Measurements from ENCODE around the gene TUBD1. TPM values are rescaled to one million over a fixed set of nuclear protein-coding genes. Genes with fewer than 3 reads are reported as not detected.
"Not testable (repeated sequence)": the region's sequence is repeated elsewhere in the genome, so short reads cannot be mapped to it uniquely, and the experiment has no call there.

The TUBD1 gene
- total RNA-seq, 4 donors from 2014 or later: 3.6 to 17.1 (median 10.0) TPM

- 74 to 89% methylated on average over 2 of the region's 2 CpGs for WGBS, 2 donors (ENCODE audit: low coverage in 1 of 2)
- Histone ChIP-seq H3K27me3 (no peaks in the 10 kb centered on the region), H3K4me3 (no peak overlapping the region), H3K9me3 (no peaks in the 10 kb centered on the region), H3K27ac (no peak overlapping the region), H3K4me1 (no peaks in the 10 kb centered on the region), H3K36me3 (peaks cover 0 to 42% of the 10 kb centered on the region in 2 donors)
- no peak for ATAC-seq
- no peak for TF ChIP-seq POLR2A (IDR thresholded peaks at IDR 0.05)
- TF ChIP-seq CTCF (IDR thresholded peaks at IDR 0.05): peak; percentile 44 to 80 (median 64)
Observed at GRCh38 chr17:59859444-59860025, 33.2 kb downstream of the TUBD1 start.

GRCh38 chr17:59858932-59859331, 33.8 kb downstream of the TUBD1 start:
- 76 to 77% methylated on average over 3 of the region's 3 CpGs for WGBS, 2 donors (ENCODE audit: low coverage in 1 of 2)
- TF ChIP-seq POLR2AphosphoS5 (IDR thresholded peaks at IDR 0.05): no peak
- no peak for TF ChIP-seq EP300 (IDR thresholded peaks at IDR 0.05)
- TF ChIP-seq CTCF (IDR thresholded peaks at IDR 0.05): no peak
- no peak for TF ChIP-seq POLR2A (IDR thresholded peaks at IDR 0.05)
- H3K27ac ChIP-seq: no peak overlapping the region

GRCh38 chr17:59858167-59858816, 34.5 kb downstream of the TUBD1 start:
- WGBS, 2 donors (ENCODE audit: low coverage in 1 of 2): 87 to 88% methylated on average over 5 of the region's 5 CpGs
- no peak for TF ChIP-seq POLR2A (IDR thresholded peaks at IDR 0.05)
- TF ChIP-seq POLR2AphosphoS5 (IDR thresholded peaks at IDR 0.05): no peak
- TF ChIP-seq CTCF (IDR thresholded peaks at IDR 0.05): no peak
- TF ChIP-seq EP300 (IDR thresholded peaks at IDR 0.05): no peak
- H3K4me3 ChIP-seq: no peak overlapping the region
- no peaks in the 10 kb centered on the region for H3K27me3 ChIP-seq
- peaks cover 0 to 6% (median 3%) of the 10 kb centered on the region in 3 donors for H3K4me1 ChIP-seq
- no peaks in the 10 kb centered on the region for H3K9me3 ChIP-seq
- no peak for ATAC-seq
- H3K27ac ChIP-seq: no peak overlapping the region
- H3K36me3 ChIP-seq: peaks cover 0 to 29% of the 10 kb centered on the region in 2 donors

More at GRCh38 chr17:59858932-59859331, 33.8 kb downstream of the TUBD1 start:
- ATAC-seq: no peak
- no peak overlapping the region for H3K4me3 ChIP-seq
- H3K36me3 ChIP-seq: peaks cover 0 to 36% of the 10 kb centered on the region in 2 donors
- no peaks in the 10 kb centered on the region for H3K9me3 ChIP-seq
- H3K4me1 ChIP-seq: no peaks in the 10 kb centered on the region
- no peaks in the 10 kb centered on the region for H3K27me3 ChIP-seq

- ATAC-seq: no peak
- Histone ChIP-seq H3K9me3 (no peaks in the 10 kb centered on the region), H3K4me3 (no peak overlapping the region), H3K27ac (no peak overlapping the region), H3K27me3 (no peaks in the 10 kb centered on the region), H3K4me1 (peaks cover 0 to 16% (median 15%) of the 10 kb centered on the region in 3 donors), H3K36me3 (peaks cover 0 to 18% of the 10 kb centered on the region in 2 donors)
- 89 to 90% methylated on average over 1 to 3 of the region's 3 CpGs for WGBS, 2 donors (ENCODE audit: low coverage in 1 of 2)
- TF ChIP-seq POLR2AphosphoS5 (IDR thresholded peaks at IDR 0.05) (no peak), POLR2A (IDR thresholded peaks at IDR 0.05) (no peak), EP300 (IDR thresholded peaks at IDR 0.05) (no peak), CTCF (IDR thresholded peaks at IDR 0.05) (no peak)
Observed at GRCh38 chr17:59856859-59857794, 35.6 kb downstream of the TUBD1 start.

- WGBS, 2 donors (ENCODE audit: low coverage in 1 of 2): 93 to 95% methylated on average over 5 to 6 of the region's 10 CpGs
- not testable (repeated sequence) for ATAC-seq, H3K9me3 ChIP-seq, H3K36me3 ChIP-seq, H3K4me3 ChIP-seq, H3K27me3 ChIP-seq
- peak overlapping the region in 3 of 4 donors; percentile 75 to 86 (median 77) for H3K27ac ChIP-seq
- H3K4me1 ChIP-seq: peaks cover 0 to 30% (median 26%) of the 10 kb centered on the region in 3 donors
Observed at GRCh38 chr17:59853919-59854729, 38.6 kb downstream of the TUBD1 start.

All from gastroesophageal sphincter (tissue), 4 donors.